Loucy (cell line): ENCODE measurements around the gene SFPQ.

Experiments used
- H2AFZ ChIP-seq: fragments of 200-600 bp; sonication (generic); 2 replicates; pipeline ENCODE4 v1.6.0; 2016; ENCODE audit warnings: antibody characterized with exemption, mild to moderate bottlenecking, low read length, moderate library complexity
- H3F3A ChIP-seq: fragments of 200-600 bp; 2 replicates; pipeline ENCODE4 v1.6.0; 2016; ENCODE audit warnings: antibody characterized with exemption, low read depth, mild to moderate bottlenecking
- H3K27me3 ChIP-seq: fragments of 200-600 bp; sonication (generic); 2 replicates; pipeline ENCODE4 v1.6.1; 2014; ENCODE audit warnings: low read length, mild to moderate bottlenecking; ENCODE audit not compliant: insufficient read depth, poor library complexity, severe bottlenecking
- H3K36me3 ChIP-seq: fragments of 200-600 bp; sonication (generic); 2 replicates; pipeline ENCODE4 v1.6.1; 2016; ENCODE audit warnings: low read length; ENCODE audit not compliant: insufficient read depth
- H3K4me1 ChIP-seq: fragments of 200-600 bp; sonication (generic); 2 replicates; pipeline ENCODE4 v1.5.1; 2014; ENCODE audit warnings: low read length, mild to moderate bottlenecking; ENCODE audit not compliant: insufficient read depth, poor library complexity, severe bottlenecking
- H3K4me2 ChIP-seq: fragments of 200-600 bp; sonication (generic); 2 replicates; pipeline ENCODE4 v1.6.0; 2014; ENCODE audit warnings: antibody characterized with exemption, low read length, low read depth, mild to moderate bottlenecking; ENCODE audit not compliant: poor library complexity, severe bottlenecking
- H3K4me3 ChIP-seq: fragments of 200-600 bp; sonication (generic); 2 replicates; pipeline ENCODE4 v1.5.1; 2014; ENCODE audit warnings: low read length, mild to moderate bottlenecking, mixed read lengths; ENCODE audit not compliant: poor library complexity, severe bottlenecking
- H3K79me2 ChIP-seq: fragments of 200-600 bp; sonication (generic); 2 replicates; pipeline ENCODE4 v1.6.1; 2014; ENCODE audit warnings: low read length; ENCODE audit not compliant: insufficient read depth
- H3K9ac ChIP-seq: fragments of 200-600 bp; sonication (generic); 2 replicates; pipeline ENCODE4 v1.6.0; 2014; ENCODE audit warnings: mild to moderate bottlenecking, low read depth, low read length, moderate library complexity; ENCODE audit not compliant: poor library complexity, severe bottlenecking
- H3K9me2 ChIP-seq: fragments of 200-600 bp; sonication (generic); replicated peaks from 2 replicates; pipeline ENCODE4 v1.6.1; 2016; ENCODE audit warnings: low read depth, low read length, mixed read lengths
- H3K9me3 ChIP-seq: fragments of 200-600 bp; sonication (generic); 2 replicates; pipeline ENCODE4 v1.6.1; 2014; ENCODE audit warnings: mild to moderate bottlenecking, antibody characterized with exemption, low read length, low read depth; ENCODE audit not compliant: insufficient read depth
- H4K20me1 ChIP-seq: fragments of 200-600 bp; sonication (generic); 2 replicates; pipeline ENCODE4 v1.6.0; 2014; ENCODE audit warnings: antibody characterized with exemption, low read length, mild to moderate bottlenecking; ENCODE audit not compliant: insufficient read depth, poor library complexity, severe bottlenecking
- EZH2phosphoT487 ChIP-seq: fragments of 200-600 bp; IDR thresholded peaks from 2 replicates; pipeline ENCODE4 v1.6.1; 2018; ENCODE audit warnings: antibody characterized with exemption, mild to moderate bottlenecking, moderate library complexity, borderline replicate concordance
- TF ChIP-seq, protein P1 (sequence below): fragments of 200-600 bp; sonication (generic); conservative IDR thresholded peaks from 2 replicates; pipeline ENCODE4 v1.5.1; 2014; ENCODE audit warnings: mild to moderate bottlenecking, antibody characterized with exemption, low read length

Gene SFPQ

DNA sequence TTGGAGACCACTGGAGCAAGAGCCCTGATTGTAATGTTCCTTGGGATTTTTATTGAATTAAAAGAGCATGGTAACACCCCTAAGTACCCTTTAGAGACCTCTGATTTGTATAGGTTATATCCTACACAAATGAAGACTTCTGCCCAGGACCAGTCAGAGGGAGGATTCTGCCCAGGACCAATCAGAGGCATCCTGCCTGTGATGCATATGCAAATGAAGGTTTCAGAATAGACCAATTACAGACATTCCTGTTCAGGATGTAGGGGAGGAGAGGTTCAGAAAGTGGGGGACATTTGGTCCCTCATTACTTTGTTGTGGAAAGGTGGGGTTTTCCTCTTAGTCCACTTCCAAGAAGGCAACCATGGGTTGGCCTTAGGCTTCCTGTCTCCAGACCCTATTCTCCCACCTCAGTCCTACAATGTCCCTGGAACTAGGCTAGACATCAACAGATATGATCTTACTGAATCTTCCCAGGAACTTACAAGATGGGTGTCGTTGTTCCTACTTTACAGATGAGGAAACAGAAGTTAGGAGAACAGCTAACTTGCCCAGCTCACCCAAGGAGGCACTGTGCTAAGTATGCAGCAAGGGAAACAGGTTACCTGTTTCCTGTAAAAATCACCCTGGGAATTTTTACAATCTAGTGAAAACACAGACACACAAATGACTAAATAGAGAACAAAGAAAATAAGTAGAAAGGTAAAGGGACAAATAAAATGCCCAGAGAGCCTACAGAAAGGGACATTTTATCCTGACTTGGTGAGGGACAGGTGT is 36.8 kb upstream of the SFPQ start:
- no peaks in the 10 kb centered on the region for H3K9me2 ChIP-seq
- H3K27me3 ChIP-seq: no peaks in the 10 kb centered on the region
- H3K4me2 ChIP-seq: no peak overlapping the region
- H3K9ac ChIP-seq: no peak overlapping the region
- H2AFZ ChIP-seq: no peak overlapping the region; the same call in 1 of the 2 replicates
- no peaks in the 10 kb centered on the region for H3K36me3 ChIP-seq
- H4K20me1 ChIP-seq: no peaks in the 10 kb centered on the region
- no peak for TF ChIP-seq EZH2phosphoT487
- TF ChIP-seq, protein P1, sequence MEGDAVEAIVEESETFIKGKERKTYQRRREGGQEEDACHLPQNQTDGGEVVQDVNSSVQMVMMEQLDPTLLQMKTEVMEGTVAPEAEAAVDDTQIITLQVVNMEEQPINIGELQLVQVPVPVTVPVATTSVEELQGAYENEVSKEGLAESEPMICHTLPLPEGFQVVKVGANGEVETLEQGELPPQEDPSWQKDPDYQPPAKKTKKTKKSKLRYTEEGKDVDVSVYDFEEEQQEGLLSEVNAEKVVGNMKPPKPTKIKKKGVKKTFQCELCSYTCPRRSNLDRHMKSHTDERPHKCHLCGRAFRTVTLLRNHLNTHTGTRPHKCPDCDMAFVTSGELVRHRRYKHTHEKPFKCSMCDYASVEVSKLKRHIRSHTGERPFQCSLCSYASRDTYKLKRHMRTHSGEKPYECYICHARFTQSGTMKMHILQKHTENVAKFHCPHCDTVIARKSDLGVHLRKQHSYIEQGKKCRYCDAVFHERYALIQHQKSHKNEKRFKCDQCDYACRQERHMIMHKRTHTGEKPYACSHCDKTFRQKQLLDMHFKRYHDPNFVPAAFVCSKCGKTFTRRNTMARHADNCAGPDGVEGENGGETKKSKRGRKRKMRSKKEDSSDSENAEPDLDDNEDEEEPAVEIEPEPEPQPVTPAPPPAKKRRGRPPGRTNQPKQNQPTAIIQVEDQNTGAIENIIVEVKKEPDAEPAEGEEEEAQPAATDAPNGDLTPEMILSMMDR: no peak
- H3K79me2 ChIP-seq: no peaks in the 10 kb centered on the region
- no peaks in the 10 kb centered on the region for H3K9me3 ChIP-seq
- H3F3A ChIP-seq: no peaks in the 10 kb centered on the region
- H3K4me1 ChIP-seq: no peaks in the 10 kb centered on the region
- no peak overlapping the region for H3K4me3 ChIP-seq

DNA sequence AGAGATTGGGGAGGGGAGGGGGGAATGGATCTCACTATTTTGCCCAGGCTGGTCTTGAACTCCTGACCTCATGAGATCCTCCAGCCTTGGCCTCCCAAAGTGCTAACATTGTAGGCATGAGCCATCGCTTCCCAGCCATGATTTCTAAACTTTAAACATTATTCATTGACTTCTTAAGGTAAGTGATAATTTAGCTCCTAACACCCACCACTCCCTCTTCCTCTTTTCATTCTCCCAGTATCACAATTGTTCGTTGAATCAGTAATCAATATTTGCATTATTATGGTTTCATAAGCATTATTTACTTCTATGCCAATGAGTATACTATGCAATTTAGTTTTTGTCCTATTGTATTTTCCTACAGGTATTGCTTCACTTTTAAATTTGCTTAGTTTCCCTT is 33.6 kb upstream of the SFPQ start:
- Histone ChIP-seq H3K27me3 (no peaks in the 10 kb centered on the region), H3K79me2 (no peaks in the 10 kb centered on the region), H3K9ac (no peak overlapping the region), H3F3A (no peaks in the 10 kb centered on the region), H3K36me3 (no peaks in the 10 kb centered on the region), H4K20me1 (no peaks in the 10 kb centered on the region), H3K4me3 (no peak overlapping the region), H3K9me3 (no peaks in the 10 kb centered on the region), H3K4me2 (no peak overlapping the region), H3K4me1 (no peaks in the 10 kb centered on the region), H2AFZ (no peak overlapping the region), H3K9me2 (no peaks in the 10 kb centered on the region)
- TF ChIP-seq, protein P1: no peak
- TF ChIP-seq EZH2phosphoT487: no peak

DNA sequence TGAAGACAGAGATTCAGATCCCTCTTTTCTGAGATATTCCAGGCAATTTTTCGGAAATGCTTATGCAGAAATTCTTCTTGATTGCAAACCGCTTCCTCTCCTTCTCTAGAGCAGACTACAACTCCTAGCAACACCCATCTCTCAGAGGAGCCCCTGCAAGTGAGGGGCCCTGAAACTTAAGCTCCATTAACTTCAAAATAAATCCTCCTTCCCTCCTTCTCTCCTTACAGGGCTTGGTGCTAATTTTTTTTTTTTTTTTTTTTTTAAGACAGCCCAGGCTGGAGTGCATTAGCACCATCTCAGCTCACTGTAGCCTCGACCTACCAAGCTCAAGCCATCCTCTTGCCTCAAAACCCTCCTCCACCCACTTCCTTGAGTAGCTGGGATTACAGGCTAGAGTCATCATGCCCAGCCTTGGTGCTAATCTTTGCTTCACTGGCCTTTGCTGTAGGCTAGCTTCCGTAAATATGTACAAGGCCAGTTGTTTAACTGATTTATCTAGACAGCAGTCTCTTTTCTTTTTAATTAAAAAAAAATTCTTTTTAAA is 30.2 kb upstream of the SFPQ start:
- Histone ChIP-seq H3K79me2 (no peaks in the 10 kb centered on the region), H3K4me1 (no peaks in the 10 kb centered on the region), H3K9me3 (no peaks in the 10 kb centered on the region), H3F3A (no peaks in the 10 kb centered on the region), H3K4me3 (no peak overlapping the region), H3K4me2 (no peak overlapping the region), H3K36me3 (no peaks in the 10 kb centered on the region), H3K27me3 (no peaks in the 10 kb centered on the region), H3K9ac (no peak overlapping the region), H3K9me2 (no peaks in the 10 kb centered on the region), H4K20me1 (no peaks in the 10 kb centered on the region), H2AFZ (no peak overlapping the region)
- TF ChIP-seq EZH2phosphoT487: no peak
- TF ChIP-seq, protein P1: no peak
